Retina (tissue), 1 donor: ENCODE data around the gene FAAP20.
"Not testable (repeated sequence)": the region's sequence is repeated elsewhere in the genome, so short reads cannot be mapped to it uniquely, and the experiment has no call there.

ENCODE experiments used
- DNase-seq: peaks from one replicate; pipeline ENCODE4 v3.0.0-alpha.2; 2016

FAAP20 gene

DNA sequence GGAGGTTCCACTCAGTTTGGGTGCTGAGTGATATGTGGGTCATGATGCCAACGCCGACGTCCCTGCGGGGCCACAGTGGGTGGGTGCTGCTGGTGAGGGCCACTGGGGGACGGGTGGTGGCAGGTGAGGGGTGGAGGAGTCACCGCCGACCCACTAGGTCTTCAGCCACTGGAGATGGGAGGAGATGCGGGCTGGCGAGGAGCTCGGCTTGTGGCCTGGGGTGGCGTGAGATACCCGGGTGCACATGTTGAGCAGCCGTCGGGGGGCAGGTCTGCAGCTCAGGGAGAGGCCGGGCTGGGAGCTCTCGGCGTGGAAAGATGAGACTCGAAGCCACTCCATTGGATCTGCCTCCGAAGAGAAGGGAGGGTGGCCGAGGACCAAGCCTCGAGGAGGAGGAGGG, 40.5 kb downstream of the FAAP20 start:
- no peak for DNase-seq

DNA sequence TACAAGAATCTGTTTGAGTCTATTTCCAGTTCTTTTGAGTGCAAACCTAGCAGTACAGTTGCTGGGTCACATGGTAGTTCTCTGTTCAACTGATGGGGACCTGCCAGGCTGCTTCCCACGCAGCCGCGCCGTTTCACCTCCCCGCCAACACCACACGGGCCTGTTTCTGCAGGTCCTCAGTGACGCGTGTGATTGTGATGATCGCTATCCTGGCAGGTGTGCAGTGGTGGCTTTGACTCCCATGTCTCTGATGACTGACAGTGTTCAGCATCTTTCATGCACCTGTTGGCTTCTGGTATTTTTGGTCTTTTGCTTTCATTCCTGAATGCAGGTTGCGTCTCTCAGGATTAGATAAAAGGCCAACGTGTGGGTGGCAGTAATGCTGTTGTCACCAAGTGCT, 41.6 kb downstream of the FAAP20 start:
- no peak for DNase-seq

DNA sequence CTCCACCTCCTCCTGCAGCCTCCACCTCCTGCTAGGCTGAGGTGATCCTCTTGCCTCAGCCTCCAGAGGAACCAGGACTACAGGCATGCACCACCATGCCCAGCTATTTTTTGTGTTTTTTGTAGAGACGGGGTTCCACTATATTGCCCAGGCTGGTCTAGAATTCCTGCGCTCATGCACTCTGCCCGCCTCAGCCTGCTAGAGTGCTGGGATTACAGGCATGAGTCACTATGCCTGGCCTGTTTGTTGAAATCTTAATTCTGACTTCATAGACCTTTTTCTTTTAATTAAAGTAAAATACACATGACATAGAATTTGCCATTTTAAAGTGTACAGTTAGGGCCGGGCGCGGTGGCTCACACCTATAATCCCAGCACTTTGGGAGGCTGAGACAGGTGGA, 42.7 kb downstream of the FAAP20 start:
- no peak for DNase-seq

DNA sequence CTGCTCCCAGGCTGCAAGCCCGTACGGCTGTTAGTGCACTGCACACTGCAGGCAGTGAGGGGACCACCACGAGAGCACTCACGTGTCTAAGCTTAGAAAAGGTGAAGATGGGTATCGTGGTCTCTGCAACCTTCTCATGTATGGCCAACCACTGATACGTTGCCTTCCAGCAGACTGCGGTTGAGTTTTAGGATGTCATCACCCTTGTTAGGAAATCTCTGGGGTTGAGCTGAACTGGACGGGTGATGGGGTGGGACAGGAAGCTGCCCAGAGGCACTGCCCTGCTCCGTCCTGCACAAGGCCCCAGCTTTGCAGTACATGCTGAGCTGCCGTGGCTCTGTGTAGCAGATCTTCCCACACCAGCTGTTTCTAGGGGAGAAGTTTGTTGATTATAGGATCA, 43.3 kb downstream of the FAAP20 start:
- no peak for DNase-seq

DNA sequence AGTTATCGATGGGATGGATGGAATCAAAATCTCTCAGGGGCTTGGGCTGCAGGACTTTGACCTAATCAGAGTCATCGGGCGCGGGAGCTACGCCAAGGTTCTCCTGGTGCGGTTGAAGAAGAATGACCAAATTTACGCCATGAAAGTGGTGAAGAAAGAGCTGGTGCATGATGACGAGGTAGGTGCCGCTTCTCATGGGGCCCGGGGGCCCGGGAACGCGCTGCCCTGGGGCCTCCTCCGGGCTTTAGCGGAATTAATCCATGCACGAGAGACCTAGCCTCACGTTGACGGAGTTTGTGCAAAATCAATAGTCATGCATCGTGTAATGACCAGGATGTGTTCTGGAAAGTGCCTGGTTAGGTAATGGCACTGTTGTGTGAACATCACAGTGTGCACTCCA, 43.8 kb downstream of the FAAP20 start:
- DNase-seq, result no peak

DNA sequence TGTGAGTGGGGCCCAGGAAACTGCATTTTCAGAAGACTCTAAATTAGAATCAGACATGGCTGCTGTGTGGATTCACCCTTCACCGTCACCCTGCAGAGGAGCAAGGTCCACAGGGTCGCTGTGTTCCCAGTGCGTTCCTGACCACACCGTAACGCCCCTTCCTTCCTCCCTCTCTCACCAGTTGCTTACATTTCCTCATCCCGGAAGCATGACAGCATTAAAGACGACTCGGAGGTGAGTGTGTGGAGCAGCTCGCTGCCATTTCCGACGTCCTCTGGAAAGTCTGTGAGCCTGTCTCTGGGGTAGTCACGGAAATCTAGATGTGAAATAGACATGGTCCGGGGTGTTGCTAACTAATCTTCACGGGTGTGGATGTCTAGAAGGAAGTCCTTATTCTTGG, 45.9 kb downstream of the FAAP20 start:
- no peak for DNase-seq

DNA sequence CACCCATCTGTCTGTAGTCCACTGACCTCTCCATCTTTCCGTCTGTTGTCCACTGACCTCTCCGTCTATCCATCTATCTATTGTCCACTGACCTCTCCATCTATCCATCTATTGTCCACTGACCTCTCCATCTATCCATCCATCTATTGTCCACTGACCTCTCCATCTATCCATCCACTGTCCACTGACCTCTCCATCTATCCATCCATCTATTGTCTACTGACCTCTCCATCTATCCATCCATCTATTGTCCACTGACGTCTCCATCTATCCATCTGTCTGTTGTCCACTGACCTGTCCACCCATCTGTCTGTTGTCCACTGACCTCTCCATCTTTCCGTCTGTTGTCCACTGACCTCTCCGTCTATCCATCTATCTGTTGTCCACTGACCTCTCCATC, 46.7 kb downstream of the FAAP20 start:
- not testable (repeated sequence) for DNase-seq

DNA sequence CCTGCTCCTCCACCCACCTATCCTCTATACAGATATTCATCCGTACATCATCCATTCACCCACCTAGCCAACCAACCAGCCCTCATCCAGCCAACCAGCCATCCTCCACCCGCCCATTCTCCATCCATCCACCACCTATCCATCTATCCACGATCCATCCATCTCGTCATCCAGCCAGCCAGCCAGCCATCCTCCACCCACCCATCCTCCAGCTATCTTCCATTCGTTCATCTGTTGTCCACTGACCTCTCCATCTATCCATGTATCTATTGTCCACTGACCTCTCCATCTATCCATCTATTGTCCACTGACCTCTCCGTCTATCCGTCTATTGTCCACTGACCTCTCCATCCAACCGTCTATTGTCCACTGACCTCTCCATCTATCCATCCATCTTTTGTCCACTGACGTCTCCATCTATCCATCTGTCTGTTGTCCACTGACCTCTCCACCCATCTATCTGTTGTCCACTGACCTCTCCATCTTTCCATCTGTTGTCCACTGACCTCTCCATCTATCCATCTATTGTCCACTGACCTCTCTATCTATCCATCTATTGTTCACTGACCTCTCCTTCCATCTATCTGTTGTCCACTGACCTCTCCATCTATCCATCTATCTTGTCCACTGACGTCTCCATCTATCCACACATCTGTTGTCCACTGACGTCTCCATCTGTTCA, 47.6 kb downstream of the FAAP20 start:
- no peak for DNase-seq

DNA sequence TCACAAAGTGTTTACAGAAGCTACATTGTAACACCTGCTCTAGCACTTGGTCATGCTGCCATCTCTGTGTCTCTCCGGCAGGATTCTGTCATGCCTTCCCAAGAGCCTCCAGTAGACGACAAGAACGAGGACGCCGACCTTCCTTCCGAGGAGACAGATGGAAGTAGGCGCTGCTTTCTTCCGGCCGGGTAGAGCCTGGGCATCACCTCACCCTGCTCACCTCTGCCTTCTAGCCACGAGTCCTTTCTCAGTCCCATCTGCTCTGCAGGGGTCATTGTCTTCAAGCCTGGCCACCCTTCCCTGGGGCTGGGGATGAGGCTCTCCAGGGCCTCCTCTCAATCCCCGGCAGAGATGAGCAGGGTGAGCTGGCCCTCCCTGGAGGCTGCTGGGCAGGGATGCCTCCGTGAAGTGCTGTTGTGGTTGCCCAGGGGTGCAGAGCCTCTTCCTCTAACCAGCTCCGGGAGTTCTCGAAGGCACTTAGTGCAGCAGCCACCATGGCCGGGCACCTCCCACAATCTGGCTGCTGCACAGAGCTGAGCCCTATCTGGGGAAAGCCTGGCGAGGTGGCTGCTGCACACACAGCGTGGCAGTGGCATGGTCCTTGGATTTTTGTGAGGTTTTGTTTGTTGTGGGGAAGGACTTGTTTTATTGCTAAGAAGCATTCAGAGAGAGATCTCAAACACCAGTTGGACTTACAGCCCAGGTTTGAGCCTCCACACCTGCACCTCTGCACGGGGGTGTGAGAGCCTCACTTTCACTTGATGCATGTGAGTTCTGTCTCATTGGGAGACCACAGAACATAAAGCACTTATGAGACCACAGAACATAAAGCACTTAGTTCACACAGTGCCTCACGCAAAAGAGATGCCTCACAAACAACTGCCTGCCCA, 48.4 kb downstream of the FAAP20 start:
- no peak for DNase-seq

DNA sequence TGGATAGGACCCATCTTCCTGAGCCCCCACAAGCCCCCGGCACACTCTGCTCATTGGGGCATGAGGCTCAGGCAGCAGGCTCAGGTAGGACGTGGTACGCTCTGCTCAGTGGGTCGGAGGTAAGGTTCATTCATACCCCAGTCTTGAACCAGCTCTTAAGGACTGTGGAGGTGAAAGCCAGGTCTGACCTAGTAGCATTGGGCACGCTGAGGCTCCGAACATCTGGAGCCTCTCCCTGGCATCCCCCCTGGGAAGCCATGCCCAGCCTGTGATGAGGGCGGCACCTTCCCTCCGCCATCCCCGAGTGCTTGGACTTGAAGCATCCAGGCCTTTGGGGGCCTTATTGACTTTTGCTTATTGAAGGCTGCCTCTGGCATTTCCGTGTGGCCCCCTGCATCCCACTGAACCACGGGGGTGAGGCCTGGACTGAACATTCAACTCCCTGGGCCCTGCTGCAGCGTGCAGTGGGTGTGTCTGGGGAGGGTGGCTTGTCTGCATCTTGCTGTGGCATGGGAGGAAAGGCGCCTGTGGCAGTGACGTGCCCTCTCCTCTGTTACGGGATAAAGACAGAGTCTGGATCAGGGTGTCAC, 50.0 kb downstream of the FAAP20 start:
- DNase-seq, result no peak

DNA sequence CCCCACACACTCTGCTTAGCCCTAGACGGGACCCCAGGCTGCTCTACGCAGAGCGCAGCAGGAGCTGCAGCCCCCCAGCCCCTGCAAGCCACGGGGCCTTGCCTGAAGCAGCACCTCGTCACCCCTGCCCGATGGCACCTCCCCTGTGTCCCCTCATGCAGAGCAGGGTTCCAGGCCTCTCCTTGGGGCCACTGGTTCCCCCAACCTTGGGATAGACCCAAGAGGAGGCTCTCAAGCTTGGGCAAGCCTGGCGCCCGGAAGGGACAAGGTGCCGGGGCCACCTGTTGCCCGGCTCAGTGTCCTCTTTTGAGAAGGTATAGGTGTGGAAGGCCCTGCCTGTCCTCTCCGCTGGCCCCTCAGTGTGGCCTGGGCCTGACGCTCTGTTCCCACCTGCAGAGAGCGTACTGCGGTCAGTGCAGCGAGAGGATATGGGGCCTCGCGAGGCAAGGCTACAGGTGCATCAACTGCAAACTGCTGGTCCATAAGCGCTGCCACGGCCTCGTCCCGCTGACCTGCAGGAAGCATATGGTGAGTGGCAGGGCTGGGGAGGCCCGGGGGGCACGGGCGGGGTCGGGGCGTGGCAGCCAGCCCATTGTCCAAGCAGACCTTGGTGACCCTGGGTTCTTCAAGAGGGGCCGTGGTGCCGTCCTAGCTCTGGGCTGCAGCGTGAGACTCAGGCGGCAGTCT, 50.6 kb downstream of the FAAP20 start:
- no peak for DNase-seq

DNA sequence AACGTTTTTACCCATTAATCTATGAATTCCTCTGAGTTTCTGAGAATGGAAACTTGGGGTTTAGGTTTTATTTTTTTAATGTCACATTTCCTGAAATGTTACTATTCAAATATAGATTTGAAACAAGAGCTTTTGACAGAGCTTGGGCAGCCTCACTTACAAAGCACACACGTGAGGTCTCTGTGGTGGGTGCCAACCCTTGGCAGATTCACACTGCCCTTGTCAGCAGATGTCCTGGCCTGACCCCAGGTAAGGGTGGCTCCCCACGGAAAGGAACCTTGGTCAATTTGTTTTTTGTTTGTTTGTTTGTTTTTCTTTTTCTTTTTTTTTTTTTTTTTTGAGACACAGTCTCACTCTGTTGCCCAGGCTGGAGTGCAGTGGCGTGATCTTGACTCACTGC, 53.5 kb downstream of the FAAP20 start:
- DNase-seq, result no peak
